ENCODE data around the gene SSR4.

GRCh38 chrX:153750127-153750774 is 44.2 kb upstream of the SSR4 start:
- TF ChIP-seq EZH2 (IDR thresholded peaks at IDR 0.05; ENCODE audit: low read length) (no peak), CTCF (optimal IDR thresholded peaks at IDR 0.05 in 1 of 3, IDR thresholded peaks at IDR 0.05 in 1 of 3, conservative IDR thresholded peaks at IDR 0.05 in 1 of 3; ENCODE audit: extremely low read depth in 1 of 3, insufficient read depth in 2 of 3, low read length in 3 of 3) (no peak)
